Neural cell (in vitro differentiated cells): ENCODE results near the gene FLOT1. TPM values are rescaled to one million over a fixed set of nuclear protein-coding genes. Genes with fewer than 3 reads are reported as not detected.

Experiments used
- H2AFZ ChIP-seq: fragments of 200-600, 300-800 bp; sonication (generic), shearing (Covaris generic); 2 replicates; pipeline ENCODE4 v1.6.0; 2014; ENCODE audit warnings: low read depth, mild to moderate bottlenecking, antibody characterized with exemption, low read length, moderate library complexity
- H3F3A ChIP-seq: fragments of 200-600 bp; shearing (Covaris generic); 2 replicates; pipeline ENCODE4 v1.6.1; 2016; ENCODE audit warnings: mild to moderate bottlenecking, moderate library complexity, mixed read lengths, antibody characterized with exemption, low read length; ENCODE audit not compliant: insufficient read depth, poor library complexity, severe bottlenecking
- H3K27ac ChIP-seq: fragments of 200-600, 300-800 bp; sonication (generic), shearing (Covaris generic); 2 replicates; pipeline ENCODE4 v1.5.1; 2014; ENCODE audit warnings: mild to moderate bottlenecking, low read length, moderate library complexity
- H3K27me3 ChIP-seq: fragments of 300-800, 200-600 bp; sonication (generic), shearing (Covaris generic); 2 replicates; pipeline ENCODE4 v1.6.0; 2014; ENCODE audit warnings: mild to moderate bottlenecking, low read depth, low read length, moderate library complexity; ENCODE audit not compliant: insufficient read depth
- H3K36me3 ChIP-seq: fragments of 300-800, 200-600 bp; sonication (generic), shearing (Covaris generic); 2 replicates; pipeline ENCODE4 v1.5.1; 2014; ENCODE audit warnings: mild to moderate bottlenecking, antibody characterized with exemption, low read length, moderate library complexity; ENCODE audit not compliant: insufficient read depth
- H3K4me2 ChIP-seq: fragments of 300-800, 200-600 bp; sonication (generic), shearing (Covaris generic); 2 replicates; pipeline ENCODE4 v1.6.0; 2014; ENCODE audit warnings: mild to moderate bottlenecking, low read length
- H3K4me3 ChIP-seq: fragments of 300-800, 200-600 bp; sonication (generic), shearing (Covaris generic); 2 replicates; pipeline ENCODE4 v1.5.1; 2014; ENCODE audit warnings: mild to moderate bottlenecking, low read length, moderate library complexity
- H3K79me2 ChIP-seq: fragments of 200-600 bp; shearing (Covaris generic); replicated peaks from 2 replicates; pipeline ENCODE4 v1.6.0; 2014; ENCODE audit warnings: mild to moderate bottlenecking, low read length, moderate library complexity; ENCODE audit not compliant: insufficient read depth
- H3K9ac ChIP-seq: fragments of 300-800, 200-600 bp; sonication (generic), shearing (Covaris generic); 2 replicates; pipeline ENCODE4 v1.6.1; 2016; ENCODE audit warnings: mild to moderate bottlenecking, low read length, mixed read lengths
- H3K9me2 ChIP-seq: fragments of 200-600 bp; shearing (Covaris generic); 2 replicates; pipeline ENCODE4 v1.6.1; 2016; ENCODE audit warnings: mild to moderate bottlenecking, low read length, mixed read lengths; ENCODE audit not compliant: insufficient read depth
- H3K9me3 ChIP-seq: fragments of 200-600, 300-800 bp; sonication (generic), shearing (Covaris generic); 2 replicates; pipeline ENCODE4 v1.6.1; 2016; ENCODE audit warnings: mild to moderate bottlenecking, mixed run types, low read length, moderate library complexity, mixed read lengths
- H4K20me1 ChIP-seq: fragments of 200-600 bp; shearing (Covaris generic); 2 replicates; pipeline ENCODE4 v1.6.1; 2016; ENCODE audit warnings: mild to moderate bottlenecking, mixed run types; ENCODE audit not compliant: insufficient read depth
- CTCF ChIP-seq: fragments of 450-650 bp; IDR thresholded peaks from 2 replicates; pipeline ENCODE4 v1.5.1; 2014; ENCODE audit warnings: antibody characterized with exemption, mild to moderate bottlenecking, moderate library complexity; ENCODE audit not compliant: poor library complexity, severe bottlenecking
- EP300 ChIP-seq: fragments of 450-650 bp; conservative IDR thresholded peaks from 2 replicates; pipeline ENCODE4 v1.6.1; 2014; ENCODE audit warnings: antibody characterized with exemption, mild to moderate bottlenecking, moderate library complexity; ENCODE audit not compliant: poor library complexity, severe bottlenecking
- MXI1 ChIP-seq: fragments of 450-650 bp; conservative IDR thresholded peaks from 2 replicates; pipeline ENCODE4 v1.6.1; 2014; ENCODE audit warnings: antibody characterized with exemption, mild to moderate bottlenecking; ENCODE audit not compliant: poor library complexity, severe bottlenecking
- POLR2AphosphoS5 ChIP-seq: IDR thresholded peaks from 2 replicates; pipeline ENCODE4 v1.6.1; 2012
- RAD21 ChIP-seq: fragments of 450-650 bp; conservative IDR thresholded peaks from 2 replicates; pipeline ENCODE4 v1.6.1; 2014; ENCODE audit warnings: antibody characterized with exemption, mild to moderate bottlenecking, moderate library complexity
- REST ChIP-seq: IDR thresholded peaks from 2 replicates; pipeline ENCODE4 v1.6.1; 2012; ENCODE audit warnings: borderline replicate concordance
- SMC3 ChIP-seq: fragments of 450-650 bp; conservative IDR thresholded peaks from 2 replicates; pipeline ENCODE4 v1.6.1; 2014; ENCODE audit warnings: antibody characterized with exemption, mild to moderate bottlenecking, moderate library complexity; ENCODE audit not compliant: poor library complexity
- TAF1 ChIP-seq: IDR thresholded peaks from 2 replicates; pipeline ENCODE4 v1.6.1; 2012; ENCODE audit warnings: low read depth
- polyA plus RNA-seq: library from polyadenylated mRNA; depleted of rRNA; stranded (reverse); fragments of >200 nt; gene quantifications from 2 replicates; pipeline ENCODE4 v1.2.3, GENCODE V29; 2014
- small RNA-seq, 3 experiments: library from RNA; depleted of rRNA; stranded (forward); fragments of <200 nt; gene quantifications; one replicate each; pipeline ENCODE3, GENCODE V24; 2012

FLOT1 gene
- polyA plus RNA-seq, 1 donor from 2014 or later, result 72.7 TPM

- peak overlapping the region; percentile 4 for H3K9ac ChIP-seq
- no peak for TF ChIP-seq MXI1
- TF ChIP-seq REST, result no peak
- H3K9me2 ChIP-seq, result no peaks in the 10 kb centered on the region
- no peaks in the 10 kb centered on the region for H3K36me3 ChIP-seq
- peak overlapping the region; percentile 30 for H3K4me2 ChIP-seq
- H2AFZ ChIP-seq, result no peak overlapping the region
- H3K27me3 ChIP-seq, result no peaks in the 10 kb centered on the region
- peak overlapping the region; percentile 99 for H3K4me3 ChIP-seq
- H3K27ac ChIP-seq, result no peak overlapping the region
- peaks cover 42% of the 10 kb centered on the region for H4K20me1 ChIP-seq
- H3F3A ChIP-seq, result no peaks in the 10 kb centered on the region
- peaks cover 45% of the 10 kb centered on the region for H3K79me2 ChIP-seq
- H3K9me3 ChIP-seq, result no peaks in the 10 kb centered on the region
Measured at GRCh38 chr6:30679765-30680535, 62.5 kb downstream of the FLOT1 start.

- TF ChIP-seq CTCF (peak; percentile 81), MXI1 (no peak), POLR2AphosphoS5 (no peak), SMC3 (peak; percentile 80), RAD21 (peak; percentile 74), EP300 (no peak), TAF1 (no peak)
- Histone ChIP-seq H3K4me3 (peak overlapping the region; percentile 99), H3K4me2 (no peak overlapping the region), H4K20me1 (peaks cover 38% of the 10 kb centered on the region), H3K9me2 (no peaks in the 10 kb centered on the region), H3K79me2 (peaks cover 37% of the 10 kb centered on the region), H3F3A (no peaks in the 10 kb centered on the region), H3K9me3 (no peaks in the 10 kb centered on the region), H3K27me3 (no peaks in the 10 kb centered on the region), H3K9ac (peak overlapping the region; percentile 4), H3K27ac (no peak overlapping the region), H3K36me3 (no peaks in the 10 kb centered on the region), H2AFZ (no peak overlapping the region)
Measured at GRCh38 chr6:30678964-30679726, 63.3 kb downstream of the FLOT1 start.

Small RNAs within 50 kb of the gene (small RNA-seq; reads per million reads assigned to genes)
- 0 to 1.2 (median 0) reads per million in 3 experiments for gene RF00019
- gene RN7SL353P, result 0 reads per million in 3 experiments

Other genes with a start within 250 kb of the FLOT1 start
- 32.1 and 38.9 TPM in 2 replicates for gene GNL1, start 186.2 kb downstream of the FLOT1 start, polyA plus RNA-seq
- 11.7 and 13.0 TPM in 2 replicates for gene PRR3, start 185.4 kb downstream of the FLOT1 start, polyA plus RNA-seq
- gene ABCF1, start 171.2 kb downstream of the FLOT1 start, polyA plus RNA-seq, result 17.6 and 19.5 TPM in 2 replicates
- gene PPP1R10, start 125.4 kb downstream of the FLOT1 start, polyA plus RNA-seq, result 13.7 and 18.8 TPM in 2 replicates
- 77.7 and 106 TPM in 2 replicates for gene MRPS18B, start 124.8 kb downstream of the FLOT1 start, polyA plus RNA-seq
- gene ATAT1, start 115.8 kb downstream of the FLOT1 start, polyA plus RNA-seq, result 54.9 and 70.4 TPM in 2 replicates
- 8.5 and 12.4 TPM in 2 replicates for gene C6orf136, start 95.6 kb downstream of the FLOT1 start, polyA plus RNA-seq
- 29.1 and 31.9 TPM in 2 replicates for gene DHX16, start 69.7 kb downstream of the FLOT1 start, polyA plus RNA-seq
- gene PPP1R18, start 56.0 kb downstream of the FLOT1 start, polyA plus RNA-seq, result 50.6 and 55.1 TPM in 2 replicates
- 7.1 and 7.5 TPM in 2 replicates for gene NRM, start 51.7 kb downstream of the FLOT1 start, polyA plus RNA-seq
- 4.3 and 8.1 TPM in 2 replicates for gene MDC1, start 25.4 kb downstream of the FLOT1 start, polyA plus RNA-seq
- gene TUBB, start 22.3 kb downstream of the FLOT1 start, polyA plus RNA-seq, result 711 and 792 TPM in 2 replicates
- gene IER3, start 1.9 kb upstream of the FLOT1 start, polyA plus RNA-seq, result 1.3 and 3.0 TPM in 2 replicates
- gene DDR1, start 141.8 kb upstream of the FLOT1 start, polyA plus RNA-seq, result 196 and 250 TPM in 2 replicates
- gene GTF2H4, start 165.5 kb upstream of the FLOT1 start, polyA plus RNA-seq, result 87.7 and 101 TPM in 2 replicates
- gene VARS2, start 171.6 kb upstream of the FLOT1 start, polyA plus RNA-seq, result 93.4 and 125 TPM in 2 replicates
- not detected in 2 replicates for gene SFTA2, start 189.5 kb upstream of the FLOT1 start, polyA plus RNA-seq
- not detected in 2 replicates for gene MUCL3, start 198.3 kb upstream of the FLOT1 start, polyA plus RNA-seq
- not detected in 2 replicates for gene MUC21, start 241.0 kb upstream of the FLOT1 start, polyA plus RNA-seq